ENCODE data around the gene IFI16. TPM values are rescaled to one million over a fixed set of nuclear protein-coding genes. Genes with fewer than 3 reads are reported as not detected.

The IFI16 gene
- total RNA-seq, 4 donors from 2014 or later: 71.4 to 134 (median 116) TPM

GRCh38 chr1:158998037-158998780 lies 11.5 kb upstream of the IFI16 start:
- TF ChIP-seq CTCF (IDR thresholded peaks at IDR 0.05; ENCODE audit: low read depth): no peak

- TF ChIP-seq CTCF (IDR thresholded peaks at IDR 0.05; ENCODE audit: low read depth): no peak
These were observed 10.9 kb upstream of the IFI16 start for GRCh38 chr1:158998781-158999161.

- no peak for TF ChIP-seq CTCF (IDR thresholded peaks at IDR 0.05; ENCODE audit: low read depth)
These were observed 10.2 kb upstream of the IFI16 start for GRCh38 chr1:158999316-159000069.

- TF ChIP-seq CTCF (IDR thresholded peaks at IDR 0.05; ENCODE audit: low read depth): no peak
These were observed 9.7 kb upstream of the IFI16 start for GRCh38 chr1:159000070-159000409.

GRCh38 chr1:159000625-159001024 lies 9.1 kb upstream of the IFI16 start:
- no peak for TF ChIP-seq CTCF (IDR thresholded peaks at IDR 0.05; ENCODE audit: low read depth)

- TF ChIP-seq CTCF (IDR thresholded peaks at IDR 0.05; ENCODE audit: low read depth): no peak
These were observed 4.5 kb upstream of the IFI16 start for GRCh38 chr1:159005161-159005560.

GRCh38 chr1:159005676-159006075 lies 4.0 kb upstream of the IFI16 start:
- no peak for TF ChIP-seq CTCF (IDR thresholded peaks at IDR 0.05; ENCODE audit: low read depth)

Measured in subcutaneous adipose tissue (tissue), 4 donors.